Measurements from ENCODE around the gene CALML3.

CALML3 gene

DNA sequence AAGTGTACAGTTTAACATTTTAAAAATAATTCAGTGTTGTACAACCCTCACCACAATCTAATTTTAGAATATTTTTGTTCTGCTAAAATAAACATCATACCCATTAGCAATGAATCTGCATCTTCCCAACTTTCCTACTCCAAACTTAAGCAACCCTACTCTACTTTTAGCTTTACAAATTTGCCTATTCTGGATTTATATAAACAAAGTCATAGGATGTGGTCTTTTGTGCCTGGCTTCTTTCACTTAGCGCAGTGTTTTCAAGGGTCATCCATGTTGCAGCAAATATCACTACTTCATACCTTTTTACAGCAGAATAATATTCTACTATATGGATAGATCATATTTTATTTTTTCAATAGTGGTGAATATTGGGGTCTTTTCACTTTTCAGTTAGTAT is 18.9 kb downstream of the CALML3 start:
- no peaks in the 10 kb centered on the region for H3K36me3 ChIP-seq (ENCODE audit: control insufficient read depth, insufficient read depth, low read length)
- no peak overlapping the region for H3K4me3 ChIP-seq (ENCODE audit: insufficient read depth, low read depth, low read length)
- H3K27me3 ChIP-seq (ENCODE audit: control insufficient read depth, insufficient read depth, low read length, poor library complexity, severe bottlenecking), result no peaks in the 10 kb centered on the region
- no peaks in the 10 kb centered on the region for H3K9me3 ChIP-seq (ENCODE audit: control insufficient read depth, low read length)
- H3K27ac ChIP-seq (ENCODE audit: insufficient read depth, low read depth, low read length, poor library complexity, severe bottlenecking), result no peak overlapping the region
- 83% methylated on average over 1 of the region's 1 CpG; no CpG with 5 or more reads in 1 of the 2 experiments for WGBS, 2 experiments
- H3K4me1 ChIP-seq (ENCODE audit: control insufficient read depth, insufficient read depth, low read length), result peaks cover 6% of the 10 kb centered on the region

DNA sequence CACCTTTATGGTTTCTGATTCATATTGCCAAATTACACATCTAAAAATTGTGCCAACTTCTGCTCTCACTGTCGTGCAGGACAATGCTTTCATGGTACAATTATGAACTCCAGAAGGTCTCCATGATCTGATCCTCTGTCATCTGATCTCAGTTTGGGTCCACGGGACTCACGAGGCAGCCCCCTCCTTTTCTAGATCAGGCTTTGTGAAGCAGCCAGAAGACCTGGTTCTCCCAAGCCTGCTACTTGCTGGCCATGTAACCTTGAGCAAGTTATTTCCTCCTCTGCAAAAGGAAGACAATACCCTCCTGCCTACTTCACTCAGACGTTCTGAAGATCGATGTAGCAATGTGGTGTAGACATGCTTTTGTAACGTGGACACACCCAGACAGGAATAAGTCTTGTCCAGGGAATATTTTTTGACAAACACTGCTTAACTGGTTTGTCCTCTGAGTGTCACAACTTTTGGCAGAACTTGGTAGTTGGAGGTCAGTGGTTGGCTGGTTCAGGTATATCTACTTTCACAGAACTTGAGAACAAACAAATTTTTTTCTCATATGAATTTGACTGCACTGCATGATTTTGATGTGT is 19.6 kb downstream of the CALML3 start:
- H3K4me3 ChIP-seq (ENCODE audit: insufficient read depth, low read depth, low read length), result no peak overlapping the region
- no peaks in the 10 kb centered on the region for H3K27me3 ChIP-seq (ENCODE audit: control insufficient read depth, insufficient read depth, low read length, poor library complexity, severe bottlenecking)
- peaks cover 7% of the 10 kb centered on the region for H3K4me1 ChIP-seq (ENCODE audit: control insufficient read depth, insufficient read depth, low read length)
- no peak overlapping the region for H3K27ac ChIP-seq (ENCODE audit: insufficient read depth, low read depth, low read length, poor library complexity, severe bottlenecking)
- no peaks in the 10 kb centered on the region for H3K36me3 ChIP-seq (ENCODE audit: control insufficient read depth, insufficient read depth, low read length)
- 95 to 96% methylated on average over 6 of the region's 6 CpGs for WGBS, 2 experiments
- H3K9me3 ChIP-seq (ENCODE audit: control insufficient read depth, low read length), result no peaks in the 10 kb centered on the region

DNA sequence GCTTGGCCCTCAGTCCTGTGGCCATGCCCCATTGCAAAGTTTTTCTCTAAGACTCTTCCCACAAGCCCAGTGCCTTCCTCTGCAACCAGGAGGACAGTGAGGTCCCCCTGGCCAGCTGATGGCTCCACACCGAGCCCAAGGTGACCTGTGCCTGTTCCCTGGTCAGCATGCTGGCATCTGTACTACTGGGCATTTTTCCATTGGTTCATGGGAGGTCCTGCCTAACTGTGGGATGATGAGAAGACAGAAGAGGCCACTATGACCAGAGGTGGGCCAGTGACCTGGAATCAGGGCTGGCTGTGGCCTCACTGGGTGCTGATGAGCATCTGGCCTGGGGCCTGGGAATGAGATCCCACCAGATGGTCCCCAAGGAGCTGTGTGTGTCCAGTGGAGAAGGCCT is 20.2 kb downstream of the CALML3 start:
- no peak overlapping the region for H3K27ac ChIP-seq (ENCODE audit: insufficient read depth, low read depth, low read length, poor library complexity, severe bottlenecking)
- WGBS, 2 experiments, result 89 to 94% methylated on average over 1 of the region's 1 CpG

DNA sequence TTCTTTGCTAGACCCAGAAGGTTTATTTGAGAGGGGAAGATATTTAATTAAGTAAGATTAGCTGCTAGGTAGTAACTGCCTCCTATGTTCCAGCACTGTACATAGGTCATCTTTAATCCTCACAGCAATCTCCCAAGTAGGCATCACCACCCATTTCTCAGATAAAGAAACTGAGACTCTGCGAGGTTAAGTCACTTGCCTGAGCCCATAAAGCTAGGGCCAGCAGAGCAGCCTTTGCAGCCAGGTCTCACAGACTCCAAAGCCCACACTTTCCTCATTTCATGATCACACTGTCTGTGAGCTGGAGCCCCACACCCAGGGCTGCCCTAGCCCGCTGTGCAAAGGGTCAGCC is 20.6 kb downstream of the CALML3 start:
- Histone ChIP-seq H3K27me3 (ENCODE audit: control insufficient read depth, insufficient read depth, low read length, poor library complexity, severe bottlenecking) (no peaks in the 10 kb centered on the region), H3K9me3 (ENCODE audit: control insufficient read depth, low read length) (no peaks in the 10 kb centered on the region), H3K27ac (ENCODE audit: insufficient read depth, low read depth, low read length, poor library complexity, severe bottlenecking) (no peak overlapping the region), H3K4me1 (ENCODE audit: control insufficient read depth, insufficient read depth, low read length) (peaks cover 7% of the 10 kb centered on the region), H3K4me3 (ENCODE audit: insufficient read depth, low read depth, low read length) (no peak overlapping the region), H3K36me3 (ENCODE audit: control insufficient read depth, insufficient read depth, low read length) (no peaks in the 10 kb centered on the region)
- 93 to 97% methylated on average over 2 of the region's 2 CpGs for WGBS, 2 experiments

More for the DNA sequence above, 20.2 kb downstream of the CALML3 start:
- Histone ChIP-seq H3K4me3 (ENCODE audit: insufficient read depth, low read depth, low read length) (no peak overlapping the region), H3K4me1 (ENCODE audit: control insufficient read depth, insufficient read depth, low read length) (peaks cover 7% of the 10 kb centered on the region), H3K27me3 (ENCODE audit: control insufficient read depth, insufficient read depth, low read length, poor library complexity, severe bottlenecking) (no peaks in the 10 kb centered on the region), H3K9me3 (ENCODE audit: control insufficient read depth, low read length) (no peaks in the 10 kb centered on the region), H3K36me3 (ENCODE audit: control insufficient read depth, insufficient read depth, low read length) (no peaks in the 10 kb centered on the region)

DNA sequence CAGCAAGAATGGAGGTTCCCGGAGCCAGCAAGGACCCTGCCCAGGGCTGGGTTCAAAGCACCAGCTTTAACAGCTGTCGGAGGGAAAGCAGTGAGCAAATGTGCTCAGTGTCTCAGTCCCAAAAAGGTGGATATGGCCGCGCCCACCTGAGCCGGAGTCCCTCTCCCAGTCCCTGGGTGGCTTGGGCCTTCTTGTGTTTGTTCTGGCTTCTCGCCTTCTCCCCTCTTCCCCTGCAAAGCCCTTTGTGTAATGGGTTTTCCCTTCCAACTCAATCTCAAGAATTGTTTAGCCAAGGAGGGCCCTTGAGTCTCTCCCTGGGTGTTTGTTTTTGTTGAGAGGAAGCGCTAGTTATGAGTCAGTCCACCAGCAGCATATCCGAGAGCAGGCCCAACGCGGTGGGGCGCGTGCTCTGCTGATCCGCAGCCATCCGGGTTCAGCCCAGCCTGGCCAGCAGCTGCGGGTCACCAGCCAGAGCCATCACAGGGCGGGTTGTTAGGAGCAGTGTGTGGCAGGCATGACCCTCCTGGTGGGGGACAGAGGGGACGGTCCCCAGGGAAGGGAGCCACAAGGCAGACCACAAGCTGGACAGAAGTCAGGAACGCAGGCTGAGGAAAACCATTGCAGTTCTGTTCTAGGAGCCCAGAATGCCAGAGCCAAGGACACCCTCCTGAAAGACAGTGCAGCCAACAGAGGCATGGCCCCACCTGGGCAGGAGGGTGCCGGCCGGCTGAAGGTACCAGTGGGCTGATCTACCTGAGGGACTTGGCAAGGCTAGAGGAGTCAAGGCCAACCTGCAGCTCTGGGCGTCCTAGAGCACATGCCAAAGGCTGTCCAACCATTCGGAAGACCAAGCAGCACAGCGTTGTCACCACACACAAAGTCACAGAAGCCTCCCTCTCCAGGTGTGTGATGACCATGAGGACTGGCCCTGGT is 21.3 kb downstream of the CALML3 start:
- no peaks in the 10 kb centered on the region for H3K9me3 ChIP-seq (ENCODE audit: control insufficient read depth, low read length)
- no peaks in the 10 kb centered on the region for H3K27me3 ChIP-seq (ENCODE audit: control insufficient read depth, insufficient read depth, low read length, poor library complexity, severe bottlenecking)
- WGBS, 2 experiments, result 94% methylated on average over 23 of the region's 23 CpGs
- no peak overlapping the region for H3K4me3 ChIP-seq (ENCODE audit: insufficient read depth, low read depth, low read length)
- H3K36me3 ChIP-seq (ENCODE audit: control insufficient read depth, insufficient read depth, low read length), result no peaks in the 10 kb centered on the region
- no peak overlapping the region for H3K27ac ChIP-seq (ENCODE audit: insufficient read depth, low read depth, low read length, poor library complexity, severe bottlenecking)
- peaks cover 7% of the 10 kb centered on the region for H3K4me1 ChIP-seq (ENCODE audit: control insufficient read depth, insufficient read depth, low read length)

DNA sequence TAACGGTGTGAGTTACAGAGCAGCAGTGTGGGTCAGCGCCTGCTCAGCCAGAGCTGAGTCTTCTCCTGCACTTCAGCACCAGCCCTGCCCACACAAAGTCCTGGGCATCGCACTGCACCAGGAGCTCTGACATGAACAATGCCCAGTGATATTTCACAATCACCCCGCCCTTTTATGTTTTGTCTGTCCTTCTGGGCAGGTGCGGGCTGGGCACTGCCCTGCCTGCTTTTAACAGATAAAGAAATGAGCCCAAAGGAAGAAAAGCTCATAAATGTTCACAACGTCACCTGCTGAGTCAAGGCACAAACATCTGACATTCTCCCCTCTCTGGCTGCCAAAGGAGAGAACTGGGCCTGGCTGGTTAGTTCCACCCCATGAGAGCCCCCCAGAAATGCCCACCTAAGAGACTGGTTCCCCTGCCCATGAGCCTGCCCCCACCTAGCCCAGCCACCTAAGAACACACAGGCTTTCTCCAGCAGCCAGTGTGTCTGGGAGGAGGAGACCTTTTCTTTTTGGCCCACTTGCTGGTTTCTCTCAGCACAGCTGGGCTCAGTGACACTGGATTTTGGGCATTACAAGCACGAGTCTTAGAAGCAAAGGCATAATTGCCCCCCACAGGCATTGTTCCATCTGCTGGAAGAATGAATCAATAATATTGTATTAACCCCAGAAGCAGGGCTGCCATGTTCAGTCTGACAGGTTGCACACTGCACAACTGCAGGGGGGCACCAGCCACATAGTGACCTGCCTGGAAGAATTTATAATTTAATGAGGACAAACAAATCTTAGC is 22.3 kb downstream of the CALML3 start:
- Histone ChIP-seq H3K27ac (ENCODE audit: insufficient read depth, low read depth, low read length, poor library complexity, severe bottlenecking) (no peak overlapping the region), H3K36me3 (ENCODE audit: control insufficient read depth, insufficient read depth, low read length) (no peaks in the 10 kb centered on the region), H3K27me3 (ENCODE audit: control insufficient read depth, insufficient read depth, low read length, poor library complexity, severe bottlenecking) (no peaks in the 10 kb centered on the region), H3K9me3 (ENCODE audit: control insufficient read depth, low read length) (no peaks in the 10 kb centered on the region), H3K4me1 (ENCODE audit: control insufficient read depth, insufficient read depth, low read length) (peaks cover 7% of the 10 kb centered on the region), H3K4me3 (ENCODE audit: insufficient read depth, low read depth, low read length) (no peak overlapping the region)
- WGBS, 2 experiments, result 92 to 94% methylated on average over 7 of the region's 7 CpGs

DNA sequence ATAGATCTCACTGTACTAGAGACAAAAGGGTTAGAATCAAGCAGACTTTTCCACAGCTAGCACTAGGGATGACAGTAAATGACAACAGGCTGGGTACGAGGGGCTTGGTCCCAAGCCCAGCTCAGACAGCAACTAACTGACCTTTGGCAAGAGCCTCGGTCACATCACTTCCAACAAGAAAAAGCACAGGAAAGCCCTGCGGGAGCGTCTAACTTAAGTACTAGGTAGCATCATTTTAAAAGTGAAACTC is 22.8 kb downstream of the CALML3 start:
- H3K27ac ChIP-seq (ENCODE audit: insufficient read depth, low read depth, low read length, poor library complexity, severe bottlenecking), result no peak overlapping the region
- H3K27me3 ChIP-seq (ENCODE audit: control insufficient read depth, insufficient read depth, low read length, poor library complexity, severe bottlenecking), result no peaks in the 10 kb centered on the region
- H3K36me3 ChIP-seq (ENCODE audit: control insufficient read depth, insufficient read depth, low read length), result no peaks in the 10 kb centered on the region
- H3K9me3 ChIP-seq (ENCODE audit: control insufficient read depth, low read length), result no peaks in the 10 kb centered on the region
- H3K4me1 ChIP-seq (ENCODE audit: control insufficient read depth, insufficient read depth, low read length), result peaks cover 7% of the 10 kb centered on the region
- WGBS, 2 experiments, result 93 to 95% methylated on average over 4 of the region's 4 CpGs
- H3K4me3 ChIP-seq (ENCODE audit: insufficient read depth, low read depth, low read length), result no peak overlapping the region

DNA sequence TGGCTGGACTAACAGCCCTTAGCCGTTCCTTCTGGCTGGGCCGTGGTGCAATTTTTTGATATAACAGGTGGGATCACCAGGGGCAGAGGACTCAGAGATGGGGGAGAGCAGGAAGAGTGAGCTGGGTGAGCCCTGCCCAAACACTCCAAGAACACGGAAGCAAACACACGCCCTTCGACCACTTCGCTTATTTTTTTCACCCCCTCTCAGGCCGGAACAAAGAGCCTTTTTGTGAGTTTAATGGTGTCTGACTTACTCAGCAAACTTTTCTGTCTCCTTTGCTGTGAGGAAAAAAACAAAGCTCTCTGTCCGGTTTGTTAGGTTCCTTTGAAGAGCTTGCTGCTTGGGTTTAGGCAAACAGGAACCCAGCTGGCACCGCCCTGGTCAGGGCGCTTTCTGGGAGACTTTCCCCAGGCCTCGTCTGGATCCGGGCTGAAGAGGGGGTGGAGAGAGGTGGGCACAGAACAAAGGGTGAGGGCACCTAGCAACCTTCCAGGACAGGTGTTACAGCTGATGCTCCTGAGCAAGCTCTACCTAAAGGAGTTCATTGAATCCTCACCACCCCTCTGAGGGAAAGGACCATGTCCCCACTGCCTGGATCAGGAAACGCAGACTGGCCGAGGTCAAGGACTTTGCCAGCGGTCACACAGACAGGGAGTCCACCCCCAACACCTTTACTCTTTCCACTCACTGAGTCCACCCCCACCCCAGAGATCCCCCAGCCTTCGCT is 23.3 kb downstream of the CALML3 start:
- Histone ChIP-seq H3K27ac (ENCODE audit: insufficient read depth, low read depth, low read length, poor library complexity, severe bottlenecking) (no peak overlapping the region), H3K4me1 (ENCODE audit: control insufficient read depth, insufficient read depth, low read length) (peaks cover 7% of the 10 kb centered on the region), H3K27me3 (ENCODE audit: control insufficient read depth, insufficient read depth, low read length, poor library complexity, severe bottlenecking) (no peaks in the 10 kb centered on the region), H3K4me3 (ENCODE audit: insufficient read depth, low read depth, low read length) (no peak overlapping the region), H3K9me3 (ENCODE audit: control insufficient read depth, low read length) (no peaks in the 10 kb centered on the region), H3K36me3 (ENCODE audit: control insufficient read depth, insufficient read depth, low read length) (no peaks in the 10 kb centered on the region)
- 86 to 87% methylated on average over 16 of the region's 16 CpGs for WGBS, 2 experiments

DNA sequence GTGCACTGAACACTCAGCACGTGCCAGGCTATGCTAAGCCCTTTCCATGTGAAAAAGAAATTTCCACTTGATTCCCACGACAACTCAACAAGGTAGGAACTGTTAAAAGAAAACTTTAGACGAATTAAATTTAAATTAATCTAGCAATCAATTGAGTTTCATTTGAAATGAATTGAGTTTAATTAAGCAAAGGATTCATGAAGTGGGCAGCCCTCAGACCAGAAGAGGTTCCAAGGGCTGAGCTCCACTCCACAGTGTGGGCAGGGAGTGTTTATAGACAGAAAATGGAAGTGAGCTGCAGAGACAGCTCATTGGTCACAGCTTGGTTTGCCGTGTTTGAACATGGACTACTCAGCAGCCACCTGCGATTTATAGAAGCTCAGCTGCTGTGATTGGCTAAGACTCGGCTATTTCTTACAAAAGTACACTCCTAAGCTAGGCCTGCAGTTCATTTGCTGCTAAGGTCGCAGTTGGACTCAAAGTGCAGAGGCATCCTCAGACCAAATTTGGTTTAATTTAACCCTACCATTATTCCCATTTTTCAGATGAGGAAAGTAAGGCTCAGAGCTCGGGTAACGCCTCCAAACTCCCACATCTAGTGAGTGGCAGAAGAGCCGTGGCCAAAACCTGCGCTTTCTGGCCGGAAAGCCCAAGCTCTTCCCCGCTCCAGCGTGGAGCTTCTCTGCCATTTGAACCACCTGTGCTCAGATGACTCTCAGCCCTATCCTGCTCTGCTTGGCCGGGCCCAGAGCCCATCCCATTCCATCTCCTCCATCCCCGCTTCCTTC is 24.9 kb downstream of the CALML3 start:
- 95% methylated on average over 16 of the region's 16 CpGs for WGBS, 2 experiments
- Histone ChIP-seq H3K36me3 (ENCODE audit: control insufficient read depth, insufficient read depth, low read length) (no peaks in the 10 kb centered on the region), H3K9me3 (ENCODE audit: control insufficient read depth, low read length) (no peaks in the 10 kb centered on the region), H3K27me3 (ENCODE audit: control insufficient read depth, insufficient read depth, low read length, poor library complexity, severe bottlenecking) (no peaks in the 10 kb centered on the region), H3K4me3 (ENCODE audit: insufficient read depth, low read depth, low read length) (no peak overlapping the region), H3K4me1 (ENCODE audit: control insufficient read depth, insufficient read depth, low read length) (peaks cover 7% of the 10 kb centered on the region), H3K27ac (ENCODE audit: insufficient read depth, low read depth, low read length, poor library complexity, severe bottlenecking) (no peak overlapping the region)

Data from ectodermal cell (in vitro differentiated cells).